NCI-H1694 treated with DMSO at 0.1 percent for 48 hours (cell line): ENCODE results near the gene ARHGEF4.

Experiments
- DNase-seq: peaks from one replicate; lab custom pipeline; 2025; lab: John Stamatoyannopoulos, UW

The ARHGEF4 gene

DNA sequence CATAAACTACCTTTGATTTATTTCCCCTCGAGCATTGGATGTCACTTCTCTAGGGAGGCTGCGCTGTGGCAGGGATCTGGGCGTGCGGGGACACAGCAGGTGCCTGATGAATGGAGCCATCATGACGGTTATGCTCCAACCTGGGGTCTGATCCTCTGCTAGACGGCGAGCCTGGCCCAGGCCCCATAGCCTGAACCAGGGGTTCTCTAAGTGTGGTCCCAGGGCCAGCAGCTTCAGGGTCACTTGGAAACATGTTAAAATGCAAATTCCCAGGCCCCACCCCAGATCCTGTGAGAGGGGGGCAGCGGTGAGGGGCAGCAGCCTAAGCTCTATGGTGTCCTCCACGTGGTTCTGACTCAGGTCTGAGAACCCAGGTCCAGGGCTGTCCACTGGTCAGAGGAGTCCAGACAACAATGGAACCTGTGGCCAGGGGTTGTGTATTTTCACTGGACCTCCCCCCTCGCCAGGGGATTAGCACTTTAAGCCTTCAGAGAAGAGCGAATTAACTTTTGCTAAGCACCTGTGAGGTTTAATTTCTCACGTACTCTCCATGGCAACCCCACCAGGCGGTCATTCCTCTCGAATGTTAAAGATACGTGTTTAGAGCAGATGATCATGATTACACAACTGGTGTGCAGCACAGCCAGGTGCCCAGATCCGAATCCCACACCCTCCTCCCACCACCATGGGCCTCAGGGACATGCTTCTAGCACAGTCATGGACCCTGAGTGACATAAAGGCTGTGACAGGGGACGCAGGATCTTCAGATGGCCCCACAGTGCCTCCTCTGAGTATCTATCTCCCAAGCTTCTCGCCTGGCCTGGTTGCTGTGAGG lies 1.6 kb upstream of the ARHGEF4 start:
- no peak for DNase-seq

DNA sequence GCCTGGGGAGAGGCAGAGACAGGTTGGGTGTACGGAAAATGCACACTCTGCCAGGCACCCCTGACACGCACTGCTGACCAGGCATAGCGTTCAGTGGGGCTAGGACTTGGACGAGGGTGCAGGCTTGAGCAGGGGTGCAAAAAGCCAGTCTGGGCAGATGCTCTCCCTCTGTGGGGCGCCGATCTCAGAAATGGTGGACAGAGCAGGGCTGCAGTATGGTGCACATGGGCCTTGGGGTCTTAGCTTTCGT lies 1.0 kb upstream of the ARHGEF4 start:
- no peak for DNase-seq

DNA sequence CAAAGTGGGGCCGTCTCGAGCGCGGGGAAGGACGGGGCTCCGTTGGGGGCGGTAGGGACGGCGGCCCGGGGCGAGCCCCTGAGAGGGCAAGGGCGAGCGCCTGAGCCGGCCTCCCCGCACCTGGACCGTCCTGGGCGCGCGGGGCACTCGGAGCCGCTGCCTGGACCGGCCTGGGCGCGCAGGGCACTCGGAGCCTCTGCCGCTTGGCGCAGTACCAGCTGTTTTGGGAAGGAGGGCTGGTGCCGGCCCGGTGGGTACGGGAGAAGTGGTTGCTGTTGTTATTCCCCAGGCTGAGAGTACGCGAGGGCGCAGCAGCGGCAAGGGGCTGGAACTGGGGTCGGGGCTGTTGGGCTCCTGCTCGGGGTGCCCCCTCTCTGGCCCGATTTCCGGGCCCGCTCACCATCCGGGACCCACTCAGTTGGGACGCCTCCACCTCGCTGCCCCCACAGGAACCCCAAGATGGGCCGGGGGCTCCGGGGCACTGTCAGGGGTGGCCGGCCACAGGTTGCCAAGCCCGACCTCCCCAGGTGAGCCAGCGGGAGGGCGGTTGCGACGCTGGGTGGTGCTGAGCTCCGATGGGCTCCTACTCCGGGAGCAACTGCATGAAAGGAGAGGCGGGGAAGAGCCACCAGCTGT lies 579 bp downstream of the ARHGEF4 start:
- DNase-seq: peak; percentile 19

DNA sequence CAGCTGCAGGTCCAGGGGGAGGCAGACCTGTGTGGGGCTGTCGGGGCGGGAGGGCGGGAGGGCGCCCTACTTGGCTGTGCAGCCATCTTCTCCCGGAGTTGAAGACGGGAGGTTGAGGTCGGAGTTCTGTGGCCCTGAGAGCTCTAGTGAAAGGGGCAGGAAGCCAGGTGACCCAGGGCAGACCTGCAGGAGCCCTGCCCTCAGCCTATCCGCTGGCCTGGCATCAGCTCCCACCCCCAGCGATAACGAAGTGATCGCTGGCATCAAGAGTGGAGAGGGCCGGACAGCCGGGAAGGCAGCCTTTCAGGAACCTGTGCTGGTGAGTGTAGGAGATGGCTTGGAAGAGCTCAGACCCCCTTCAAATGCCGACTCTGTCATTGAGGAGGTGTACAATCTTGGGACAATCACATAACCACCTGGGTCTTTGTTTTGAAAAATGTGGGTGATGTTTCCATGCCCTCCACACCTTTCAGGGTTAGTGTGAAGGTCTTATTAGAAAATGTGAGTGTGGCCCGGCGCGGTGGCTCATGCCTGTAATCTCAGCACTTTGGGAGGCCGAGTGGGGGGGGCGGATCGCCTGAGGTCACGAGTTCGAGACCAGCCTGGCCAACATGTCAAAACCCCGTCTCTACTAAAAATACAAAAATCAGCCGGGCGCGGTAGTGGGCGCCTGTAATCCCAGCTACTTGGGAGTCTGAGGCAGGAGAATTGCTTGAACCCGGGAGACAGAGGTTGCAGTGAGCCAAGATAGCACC lies 1.3 kb downstream of the ARHGEF4 start:
- no peak for DNase-seq

DNA sequence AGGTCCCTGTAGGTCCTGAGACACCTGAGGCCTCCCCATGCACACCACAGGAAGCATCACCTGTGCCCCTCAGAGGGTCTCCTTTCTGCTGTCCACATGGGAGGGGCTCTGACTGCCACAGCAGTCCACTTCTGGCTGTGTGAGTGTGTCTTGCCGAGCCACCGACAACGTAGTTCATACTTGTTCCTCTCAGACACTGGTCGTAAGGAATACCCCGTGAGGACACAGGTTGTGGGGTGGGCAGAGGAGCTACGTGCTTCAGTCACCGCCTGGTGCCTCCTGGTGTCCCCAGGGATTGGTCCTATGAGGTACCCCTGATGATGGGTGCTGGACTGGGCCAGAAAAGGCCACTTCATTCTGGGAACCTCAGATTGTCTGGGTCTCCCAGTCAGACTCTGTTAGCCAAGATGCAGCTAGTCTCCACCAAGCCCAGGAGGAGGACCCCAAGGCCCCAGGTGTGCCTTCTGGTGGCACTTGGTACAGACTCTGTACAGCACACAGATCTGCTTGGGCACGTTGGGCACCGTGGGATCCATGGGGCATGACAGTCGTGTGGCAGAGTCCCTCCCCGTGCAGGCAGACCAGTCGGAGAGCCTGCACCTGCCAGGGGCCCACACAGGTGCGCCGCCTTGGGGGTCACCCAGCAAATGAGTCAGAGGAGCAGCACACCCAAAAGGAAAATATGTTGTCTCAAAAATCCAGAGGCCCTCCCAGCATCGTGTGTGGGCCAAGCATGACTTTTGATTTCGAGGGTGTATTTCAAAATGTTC lies 2.5 kb downstream of the ARHGEF4 start:
- DNase-seq: no peak

DNA sequence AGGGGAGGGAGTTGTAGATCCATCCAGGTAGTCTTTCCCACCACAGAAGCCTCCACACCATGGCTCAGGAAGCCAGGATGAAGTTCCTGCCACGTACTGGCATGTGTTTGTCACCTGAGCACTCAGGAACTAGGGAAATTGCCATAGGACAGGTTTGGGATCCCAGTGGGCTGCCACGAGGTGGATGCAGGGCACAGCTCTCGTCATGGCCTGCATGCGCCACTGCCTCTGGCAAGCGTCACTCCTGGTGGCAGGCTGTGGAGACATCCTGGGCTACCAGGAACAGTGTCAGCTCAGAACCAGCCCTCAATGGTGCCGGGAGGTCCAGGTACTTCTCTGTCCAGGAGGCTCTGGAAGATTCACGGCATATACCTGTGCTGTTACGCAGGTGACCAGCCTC lies 3.8 kb downstream of the ARHGEF4 start:
- DNase-seq: no peak

DNA sequence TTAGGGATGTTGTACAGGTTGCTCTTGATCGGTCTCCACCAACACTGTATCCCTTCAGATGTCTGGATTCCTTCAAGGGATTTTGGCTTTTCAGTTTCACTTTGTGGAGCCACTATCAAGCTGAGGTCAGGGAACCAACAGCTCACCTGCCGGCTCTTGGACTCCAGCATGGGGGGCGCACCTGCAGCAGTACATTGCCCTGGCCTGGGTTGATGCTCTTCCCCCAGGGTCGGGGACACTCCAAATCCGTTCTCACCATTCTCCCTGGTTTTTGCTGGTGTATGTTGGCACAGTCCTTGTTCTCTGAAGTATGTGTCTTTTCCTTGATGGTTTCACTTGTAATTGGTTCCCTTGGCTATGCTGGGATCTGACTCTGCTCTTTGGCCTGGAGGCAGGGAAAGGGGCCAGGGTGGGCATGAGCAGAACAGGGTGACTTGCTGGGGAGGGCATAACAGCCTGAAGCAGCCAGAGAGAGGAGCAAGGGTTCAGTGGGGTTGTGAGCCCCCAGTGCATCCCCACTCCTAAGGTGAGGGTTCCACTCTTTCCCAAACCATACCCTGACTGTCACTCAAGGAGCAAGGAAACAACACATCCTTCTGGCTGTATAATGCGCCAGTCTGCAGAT lies 5.1 kb downstream of the ARHGEF4 start:
- DNase-seq: no peak

DNA sequence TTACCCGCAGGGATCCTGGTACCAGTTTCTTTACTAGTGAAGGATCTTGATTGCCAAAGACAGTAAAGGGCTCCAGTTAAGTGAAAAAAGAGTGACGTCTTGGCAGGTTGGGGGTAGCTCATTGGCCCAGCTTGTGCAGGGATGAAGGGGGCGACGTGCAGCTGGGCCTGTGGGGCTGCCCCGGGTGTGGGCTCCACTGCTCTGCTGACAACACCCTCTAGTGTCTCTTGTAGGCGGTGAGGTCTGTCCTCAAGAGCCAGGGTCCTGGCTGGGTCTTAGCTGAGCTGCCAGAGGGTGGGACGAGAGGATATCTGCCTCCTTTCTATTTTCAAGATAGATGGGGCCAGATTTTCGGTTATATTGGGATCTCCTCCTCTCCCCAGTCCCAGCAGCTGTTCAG lies 6.1 kb downstream of the ARHGEF4 start:
- DNase-seq: no peak

DNA sequence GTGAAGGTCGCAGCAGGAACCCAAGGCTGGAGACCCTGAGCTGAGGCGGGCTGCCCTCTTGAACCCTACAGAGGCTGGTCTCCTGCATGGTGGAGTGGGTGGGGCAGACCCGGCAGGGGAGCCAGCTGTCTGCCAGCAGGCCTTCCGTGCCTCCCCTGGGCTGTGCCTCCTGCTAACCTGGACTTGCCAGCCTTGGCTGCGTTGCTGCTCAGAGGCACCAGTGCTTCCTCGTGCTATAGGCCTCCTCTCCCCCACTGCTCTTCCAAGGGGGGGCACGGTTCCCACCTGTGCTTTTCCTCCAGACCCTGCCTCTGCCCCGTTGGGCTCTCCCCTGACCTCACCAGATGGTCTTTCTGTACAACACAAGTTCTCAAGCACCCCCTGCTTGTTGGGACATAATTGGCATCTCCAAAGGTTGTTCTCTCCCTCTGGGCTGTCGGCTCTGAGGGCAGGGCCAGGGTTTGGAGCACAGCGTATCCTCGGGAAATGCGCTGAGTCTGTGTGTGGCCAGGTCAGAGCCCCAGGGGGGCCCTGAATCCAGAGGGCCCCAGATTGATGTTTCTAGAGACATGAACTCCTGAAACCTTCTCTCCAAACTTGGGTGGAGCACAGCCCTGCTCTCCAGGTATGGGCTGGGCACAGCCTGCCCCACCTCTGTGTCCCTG lies 6.7 kb downstream of the ARHGEF4 start:
- peak; percentile 50 for DNase-seq

DNA sequence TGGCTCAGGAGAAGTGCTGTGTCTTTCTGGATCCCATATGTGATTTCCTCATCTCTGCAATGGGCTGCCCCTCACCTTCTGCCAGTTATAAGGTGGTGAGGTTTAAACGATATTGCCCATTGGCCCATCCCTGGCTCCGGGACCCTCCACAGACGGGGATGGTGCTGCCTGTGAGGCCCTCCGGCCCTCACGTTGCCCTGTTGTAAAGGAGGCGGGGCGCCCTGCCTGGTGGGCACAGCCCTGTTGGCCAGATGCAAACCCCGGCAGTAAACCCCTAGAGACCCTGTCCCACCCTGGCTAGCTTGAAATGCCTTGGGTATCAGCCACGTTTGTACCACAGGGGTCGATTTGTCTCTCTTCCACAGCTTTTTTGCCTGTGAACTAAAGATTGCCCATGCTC lies 7.4 kb downstream of the ARHGEF4 start:
- no peak for DNase-seq

DNA sequence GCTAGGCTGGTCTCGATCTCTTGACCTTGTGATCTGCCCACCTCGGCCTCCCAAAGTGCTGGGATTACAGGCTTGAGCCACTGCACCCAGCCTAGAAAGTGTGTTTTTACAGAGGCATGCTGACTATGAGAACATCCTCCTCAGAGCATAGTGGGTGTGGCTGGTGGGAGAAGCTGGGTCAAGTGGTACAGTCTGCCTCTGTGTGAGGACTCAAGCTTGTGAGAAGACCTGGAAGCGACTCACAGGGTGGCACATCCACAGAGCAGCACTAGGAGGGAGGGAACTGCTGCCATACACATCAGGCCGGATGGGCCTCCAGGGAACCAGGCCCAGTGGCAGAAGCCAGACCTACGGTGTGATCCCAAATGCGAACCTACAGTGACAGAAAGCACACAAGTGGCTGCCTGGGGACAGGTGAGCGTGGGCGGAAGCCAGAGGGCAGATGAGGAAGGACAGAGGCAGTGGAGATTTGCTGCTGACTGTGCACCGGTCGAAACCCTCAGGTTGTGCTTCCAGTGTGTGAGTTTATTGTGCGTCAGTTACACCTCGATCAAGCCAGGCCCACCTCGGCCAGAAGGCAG lies 8.9 kb downstream of the ARHGEF4 start:
- no peak for DNase-seq

DNA sequence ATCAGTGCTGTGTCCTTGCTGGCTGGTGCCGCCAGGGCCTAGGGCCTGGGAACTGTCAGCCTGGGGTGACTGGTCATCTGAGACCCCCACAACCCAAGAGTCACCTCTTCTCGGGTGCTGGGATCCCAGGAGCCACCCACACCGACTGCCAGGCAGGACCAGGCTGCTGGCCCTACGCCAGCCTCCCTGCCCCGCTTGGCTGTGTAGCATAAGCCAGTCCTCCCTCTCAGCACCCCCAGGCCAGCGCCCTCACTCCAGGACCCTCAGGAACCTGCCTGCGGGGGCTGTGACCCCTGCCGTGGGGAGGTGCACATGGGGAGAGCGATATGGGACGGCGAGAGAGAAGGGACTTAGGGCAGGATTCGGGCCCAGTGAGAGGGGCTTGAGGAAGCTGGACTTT lies 9.5 kb downstream of the ARHGEF4 start:
- no peak for DNase-seq

DNA sequence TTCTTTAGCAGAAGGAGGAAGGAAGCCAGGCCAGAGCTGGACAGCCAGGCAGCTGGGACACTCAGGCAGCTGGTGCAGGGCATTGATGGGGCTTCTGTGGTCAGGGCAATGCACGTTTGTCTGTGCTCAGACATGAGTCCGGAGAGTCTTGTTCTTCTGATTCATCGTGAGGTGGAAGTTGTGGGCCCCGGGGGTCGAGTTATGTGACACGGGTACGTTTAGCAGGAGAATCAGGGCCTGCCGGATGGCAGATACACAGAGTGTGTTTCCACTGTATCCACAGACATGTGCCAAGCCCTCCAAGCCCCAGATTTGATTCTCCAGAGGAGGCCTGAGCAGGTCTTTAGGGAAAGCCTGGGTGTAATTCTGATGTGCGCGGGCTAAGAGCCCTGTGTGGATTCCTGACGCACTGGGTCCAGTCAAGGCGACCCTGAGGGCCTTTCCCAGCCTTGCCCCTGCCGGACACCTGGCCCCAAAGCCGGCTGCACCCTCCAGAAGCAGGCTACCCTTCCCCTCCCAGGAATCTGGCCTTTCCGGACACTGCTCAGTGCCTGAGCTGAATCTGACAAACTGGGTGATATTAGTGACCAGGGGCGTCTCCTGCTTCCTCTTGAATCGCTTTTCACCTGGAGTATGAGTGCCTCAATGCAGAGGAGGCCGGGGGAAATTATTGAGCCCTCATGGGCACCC lies 10.1 kb downstream of the ARHGEF4 start:
- no peak for DNase-seq

DNA sequence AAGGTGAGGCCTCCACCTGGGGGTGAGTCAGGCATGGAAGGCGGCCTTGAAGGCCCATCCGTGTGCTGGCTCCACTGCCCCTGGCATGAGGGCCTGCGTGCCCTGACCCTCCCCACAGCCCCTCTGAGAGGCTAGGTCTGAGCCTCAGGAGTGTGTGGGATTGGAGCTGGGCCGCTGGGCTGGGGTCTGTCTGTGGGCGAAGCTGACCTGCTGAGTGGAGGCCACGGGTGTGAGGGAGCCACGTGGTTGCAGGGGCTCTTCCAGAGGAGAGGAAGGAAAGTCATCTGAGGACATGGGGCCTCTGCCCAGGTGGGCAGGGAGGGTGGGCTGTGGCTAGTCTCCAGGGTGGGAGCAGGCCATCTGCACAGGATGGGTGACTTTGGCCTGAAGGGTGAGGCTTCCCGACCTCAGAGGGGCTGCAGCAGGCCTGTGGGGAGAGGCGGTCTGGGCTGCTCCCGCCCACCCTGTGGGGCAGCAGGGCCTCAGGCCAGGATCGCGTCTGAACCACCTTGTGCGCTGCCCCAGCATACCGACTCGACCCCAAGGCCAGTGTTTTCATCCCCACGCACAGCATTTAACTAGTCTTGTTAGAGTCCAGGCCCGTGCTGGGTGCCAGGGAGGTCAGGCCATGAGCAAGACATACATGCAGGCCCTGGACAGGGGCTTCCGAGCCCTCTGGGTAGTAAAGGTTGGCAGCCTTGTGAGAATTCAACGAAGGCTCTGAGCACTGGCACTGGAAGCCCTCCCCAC lies 11.2 kb downstream of the ARHGEF4 start:
- DNase-seq: no peak

DNA sequence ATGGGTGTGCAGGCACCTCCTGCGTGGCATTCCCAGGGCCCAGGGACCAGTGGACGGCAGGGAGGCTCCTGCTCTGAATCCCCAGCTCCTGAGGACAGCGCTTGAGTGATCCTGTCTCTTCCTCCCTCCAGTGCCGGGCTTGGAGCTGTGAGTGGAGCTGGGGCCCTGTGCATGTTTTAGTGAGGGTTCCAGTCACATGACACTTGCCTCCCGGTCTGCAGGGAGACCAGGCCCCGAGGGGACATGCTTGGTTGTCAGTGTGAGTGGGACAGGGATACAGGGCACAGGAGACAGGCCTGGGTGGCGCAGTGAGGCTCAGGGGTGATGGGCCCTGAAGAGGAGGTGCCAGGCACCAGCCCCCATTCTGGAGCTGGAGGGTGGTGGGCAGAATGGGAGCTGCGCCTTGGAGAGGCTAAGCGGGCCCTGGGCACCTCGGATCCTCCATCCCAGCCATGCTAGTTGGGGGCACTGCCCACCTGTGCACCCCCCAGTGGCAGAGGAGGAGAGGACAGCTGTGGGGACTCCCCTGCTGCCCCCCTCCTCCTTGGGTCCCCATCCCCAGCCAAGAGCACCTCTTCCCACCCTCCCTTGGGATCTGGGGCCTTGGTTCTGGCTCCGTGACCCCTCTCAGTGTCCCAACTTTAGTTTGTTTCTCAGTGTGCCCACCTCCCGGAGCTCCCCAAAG lies 12.0 kb downstream of the ARHGEF4 start:
- DNase-seq: no peak

DNA sequence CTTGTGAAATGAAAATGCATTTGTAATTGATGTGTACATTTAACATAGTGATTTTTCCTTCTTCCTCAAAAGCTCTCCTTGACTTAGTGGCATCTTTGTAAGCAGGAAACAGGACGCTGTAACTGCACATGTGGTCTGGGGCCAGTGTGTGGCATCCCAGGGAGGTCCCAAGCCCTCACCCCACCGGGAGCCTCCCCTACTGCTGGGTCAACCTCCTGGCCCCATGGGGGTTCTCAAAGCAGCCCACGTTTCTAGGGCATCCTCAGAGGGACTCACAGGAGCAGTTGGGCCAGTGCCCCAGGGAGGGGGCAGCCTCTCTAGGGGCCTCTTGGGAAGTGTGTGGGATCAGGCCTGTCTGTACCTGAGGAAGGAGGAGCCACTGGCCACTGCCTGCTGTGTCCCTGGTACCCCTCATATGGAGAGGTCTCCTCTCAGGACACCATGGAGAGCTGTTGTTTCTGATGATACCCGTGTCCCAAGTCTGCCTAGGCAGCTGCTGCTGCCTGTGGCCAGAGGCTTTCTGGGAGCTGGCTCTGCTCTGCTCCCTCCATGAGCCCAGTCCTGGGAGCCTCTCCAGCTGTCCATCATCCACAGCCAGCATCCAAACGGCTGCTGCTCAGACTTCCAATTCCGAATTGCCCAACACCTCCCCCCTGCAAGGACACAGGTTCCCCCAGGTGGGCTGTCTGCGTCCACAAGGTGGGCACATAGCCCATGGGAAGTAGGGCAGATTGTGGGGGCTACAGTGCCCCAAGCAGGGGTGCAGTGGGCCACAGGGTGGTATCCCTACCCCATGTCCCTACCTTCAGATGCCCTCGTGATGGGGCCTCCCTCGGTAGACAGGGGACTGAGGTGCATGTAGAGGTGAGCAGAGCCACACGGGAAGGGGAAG lies 13.4 kb downstream of the ARHGEF4 start:
- DNase-seq: peak; percentile 29

DNA sequence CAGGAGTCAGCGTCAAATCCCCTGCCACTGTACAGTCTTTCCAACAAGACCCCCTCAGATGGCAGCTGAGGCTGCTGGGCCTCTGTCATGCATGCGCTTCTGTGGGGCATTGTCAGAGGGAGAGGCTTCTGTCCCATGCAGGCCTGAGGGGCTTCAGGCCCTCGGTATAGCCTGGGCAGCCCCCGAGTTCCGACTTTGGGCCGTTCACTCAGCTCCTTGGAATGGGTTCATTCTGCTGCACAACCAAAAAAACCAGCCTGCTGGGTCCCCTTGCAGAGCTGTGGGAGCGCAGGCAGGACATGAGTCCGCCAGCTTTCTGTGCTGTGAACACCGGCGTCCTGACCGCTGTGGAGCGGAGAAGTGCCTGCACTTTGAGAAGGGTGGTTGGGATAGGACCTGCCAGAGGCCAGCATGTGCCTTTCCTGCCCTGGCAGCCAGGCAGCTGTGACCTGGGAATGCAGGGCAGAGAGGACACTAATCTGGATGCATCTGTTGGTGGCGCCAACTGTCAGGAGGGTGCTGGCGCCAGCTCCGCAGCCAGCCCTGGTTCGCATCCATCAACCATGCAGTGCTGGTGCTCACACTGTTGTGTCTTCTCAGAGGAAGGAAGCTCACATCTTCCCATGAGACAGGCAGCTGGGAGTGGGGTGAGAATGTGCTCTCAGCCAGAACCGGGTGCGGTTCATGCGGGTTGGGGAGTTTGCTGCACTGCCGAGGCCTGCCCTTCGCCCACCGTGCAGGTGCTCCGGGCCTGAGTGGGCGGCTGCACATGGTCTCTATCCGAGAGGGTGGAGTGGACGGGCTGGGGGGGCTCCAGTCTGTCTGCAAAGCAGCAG lies 14.3 kb downstream of the ARHGEF4 start:
- peak; percentile 79 for DNase-seq
